ENCODE results near the gene AGTR1.

DNA sequence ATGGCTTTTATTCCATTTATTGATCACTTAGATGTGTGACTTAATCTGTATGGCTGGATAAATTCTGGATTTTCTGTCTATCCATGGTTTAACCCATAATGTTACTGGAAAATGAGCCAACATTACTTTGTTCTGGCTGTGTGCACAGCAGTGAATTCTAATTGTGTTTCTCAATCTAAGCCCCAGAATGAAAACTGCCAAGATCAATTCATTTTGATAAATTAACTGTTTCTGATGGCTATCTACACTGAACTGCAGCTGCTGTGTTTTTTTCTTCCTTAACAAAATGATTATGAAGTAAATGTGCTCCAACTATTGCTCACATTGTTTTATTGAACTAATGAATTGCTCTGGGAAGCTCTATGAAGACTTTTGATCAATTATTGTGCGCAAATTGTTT lies 94.2 kb downstream of the AGTR1 start:
- TF ChIP-seq POLR2AphosphoS5 (IDR thresholded peaks at IDR 0.05; ENCODE audit: low read length) (no peak), KAT2A (conservative IDR thresholded peaks at IDR 0.05; ENCODE audit: control insufficient read depth, low read depth, low read length) (no peak)
